ENCODE data around the gene GPR18.

Gene GPR18

DNA sequence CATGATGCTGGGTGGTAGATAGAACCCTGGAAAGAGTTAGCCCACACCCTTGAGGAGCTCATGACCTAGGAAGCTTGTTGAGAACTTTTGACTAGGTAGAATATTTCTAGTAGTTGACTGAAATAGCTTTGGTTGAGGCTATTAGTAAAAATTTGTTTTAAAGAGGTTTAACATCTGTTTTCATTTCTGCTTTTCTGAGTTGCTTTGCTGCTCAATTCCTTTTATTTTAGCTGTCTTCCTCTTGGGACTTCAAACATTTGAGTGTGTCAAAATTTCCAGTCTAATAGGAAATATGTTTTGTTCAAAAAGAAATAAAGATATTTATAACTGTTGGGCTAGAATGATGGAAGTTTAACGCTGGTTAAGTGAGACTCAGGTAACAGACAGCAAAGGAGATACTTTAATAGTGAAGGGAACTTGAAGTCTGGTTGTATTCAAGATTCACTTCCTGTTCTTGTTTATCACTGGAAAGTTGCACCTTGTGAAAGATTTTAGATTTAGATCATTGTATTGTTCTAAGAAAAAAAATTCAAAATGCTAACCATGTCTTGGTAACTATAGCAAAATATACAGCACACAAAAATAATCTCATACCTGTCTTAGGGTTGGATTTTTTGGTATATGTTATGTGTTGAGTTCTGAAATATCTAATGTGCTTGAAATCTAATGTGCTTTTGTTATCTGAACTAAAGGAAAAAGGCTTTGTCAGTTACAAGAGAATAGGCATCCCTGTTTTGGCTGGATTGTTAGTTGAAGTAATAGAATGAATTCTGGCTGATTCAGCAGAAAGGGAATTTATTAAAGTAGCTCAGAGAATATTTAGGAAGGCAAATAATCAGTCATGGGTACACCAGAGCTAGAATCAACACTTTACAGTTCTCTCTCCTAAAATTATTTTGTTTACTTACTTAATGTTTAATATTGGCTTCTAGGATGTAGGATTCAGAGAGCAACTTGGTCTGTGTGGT lies 24.4 kb upstream of the GPR18 start:
- Histone ChIP-seq H3K27ac (no peak overlapping the region), H3K27me3 (replicated peaks) (no peaks in the 10 kb centered on the region), H3K4me3 (ENCODE audit: low read depth, low read length) (no peak overlapping the region), H3K36me3 (replicated peaks) (no peaks in the 10 kb centered on the region)
- in situ Hi-C loops (cut with HindIII; ENCODE audit: low pct_ligation_motif_present, low sequenced_read_pairs), result no loop called here
- TF ChIP-seq, protein P1, sequence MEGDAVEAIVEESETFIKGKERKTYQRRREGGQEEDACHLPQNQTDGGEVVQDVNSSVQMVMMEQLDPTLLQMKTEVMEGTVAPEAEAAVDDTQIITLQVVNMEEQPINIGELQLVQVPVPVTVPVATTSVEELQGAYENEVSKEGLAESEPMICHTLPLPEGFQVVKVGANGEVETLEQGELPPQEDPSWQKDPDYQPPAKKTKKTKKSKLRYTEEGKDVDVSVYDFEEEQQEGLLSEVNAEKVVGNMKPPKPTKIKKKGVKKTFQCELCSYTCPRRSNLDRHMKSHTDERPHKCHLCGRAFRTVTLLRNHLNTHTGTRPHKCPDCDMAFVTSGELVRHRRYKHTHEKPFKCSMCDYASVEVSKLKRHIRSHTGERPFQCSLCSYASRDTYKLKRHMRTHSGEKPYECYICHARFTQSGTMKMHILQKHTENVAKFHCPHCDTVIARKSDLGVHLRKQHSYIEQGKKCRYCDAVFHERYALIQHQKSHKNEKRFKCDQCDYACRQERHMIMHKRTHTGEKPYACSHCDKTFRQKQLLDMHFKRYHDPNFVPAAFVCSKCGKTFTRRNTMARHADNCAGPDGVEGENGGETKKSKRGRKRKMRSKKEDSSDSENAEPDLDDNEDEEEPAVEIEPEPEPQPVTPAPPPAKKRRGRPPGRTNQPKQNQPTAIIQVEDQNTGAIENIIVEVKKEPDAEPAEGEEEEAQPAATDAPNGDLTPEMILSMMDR (IDR thresholded peaks at IDR 0.05; ENCODE audit: low read depth, low read length, missing control alignments), result no peak
- no peak for DNase-seq

DNA sequence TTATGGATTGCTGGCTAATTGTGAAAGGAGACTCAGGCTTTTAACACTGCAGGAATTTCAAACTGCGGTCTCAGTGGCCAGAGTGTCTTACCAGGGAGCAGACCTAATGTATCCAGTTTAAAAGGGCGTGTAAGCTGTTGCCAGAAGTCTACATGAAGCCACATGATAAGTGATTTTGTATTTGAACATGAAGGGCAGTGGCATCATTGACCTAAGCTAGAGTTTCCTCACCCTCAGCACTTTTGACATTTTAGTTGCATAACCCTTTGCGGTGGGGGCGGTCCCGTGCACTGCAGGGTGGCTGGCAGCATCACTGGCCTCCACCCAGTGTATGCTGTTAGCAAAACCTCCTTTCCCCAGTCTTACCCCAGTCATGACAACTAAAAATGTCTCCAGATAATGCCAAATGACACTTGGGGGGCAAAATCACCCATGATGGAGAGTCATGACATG lies 23.7 kb upstream of the GPR18 start:
- no peak overlapping the region for H3K4me3 ChIP-seq (ENCODE audit: low read depth, low read length)

DNA sequence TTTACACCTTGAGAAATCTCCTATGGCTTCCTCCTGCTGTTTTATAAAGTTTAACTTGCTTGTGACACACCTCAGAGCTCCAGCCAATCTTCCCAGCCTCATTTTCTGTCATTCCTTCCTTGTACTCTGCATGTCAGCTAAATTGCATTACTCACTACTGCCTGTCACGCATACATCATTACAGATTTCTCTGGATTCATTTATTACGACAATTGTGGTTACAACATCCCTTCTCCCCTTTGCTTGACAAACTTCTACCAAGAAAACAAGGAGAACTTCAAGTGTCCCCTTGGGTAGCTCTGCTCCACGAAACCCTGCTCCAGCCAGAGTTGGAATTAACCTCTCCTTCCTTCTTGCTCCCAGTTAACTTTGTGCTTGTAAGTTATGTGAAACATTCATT lies 22.0 kb upstream of the GPR18 start:
- peak; percentile 42 for DNase-seq
- Histone ChIP-seq H3K27ac (no peak overlapping the region), H3K36me3 (replicated peaks) (no peaks in the 10 kb centered on the region), H3K27me3 (replicated peaks) (no peaks in the 10 kb centered on the region), H3K4me3 (ENCODE audit: low read depth, low read length) (no peak overlapping the region)
- in situ Hi-C loops (cut with HindIII; ENCODE audit: low pct_ligation_motif_present, low sequenced_read_pairs), result no loop called here
- TF ChIP-seq, protein P1 (IDR thresholded peaks at IDR 0.05; ENCODE audit: low read depth, low read length, missing control alignments), result no peak

More for the DNA sequence above, 23.7 kb upstream of the GPR18 start:
- Histone ChIP-seq H3K36me3 (replicated peaks) (no peaks in the 10 kb centered on the region), H3K27me3 (replicated peaks) (no peaks in the 10 kb centered on the region), H3K27ac (no peak overlapping the region)
- in situ Hi-C loops (cut with HindIII; ENCODE audit: low pct_ligation_motif_present, low sequenced_read_pairs), result no loop called here
- TF ChIP-seq, protein P1 (IDR thresholded peaks at IDR 0.05; ENCODE audit: low read depth, low read length, missing control alignments), result no peak
- no peak for DNase-seq

DNA sequence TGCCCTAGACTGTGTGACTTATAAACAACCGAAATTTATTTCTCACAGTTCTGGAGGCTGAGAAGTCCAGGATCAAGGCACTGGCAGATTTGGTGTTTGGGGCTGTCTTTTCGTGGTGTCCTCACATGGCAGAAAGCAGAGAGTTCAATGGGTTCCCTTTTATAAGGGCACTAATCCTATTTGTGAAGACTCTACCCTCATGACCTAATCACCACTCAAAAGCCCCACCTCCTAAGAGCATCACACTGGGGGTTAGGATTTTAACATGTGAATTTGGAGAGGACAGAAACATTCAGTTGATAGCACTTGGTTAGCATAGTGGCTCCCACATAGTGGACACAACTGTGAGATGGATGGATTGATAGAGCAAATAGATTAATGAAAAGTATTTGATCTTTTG lies 21.5 kb upstream of the GPR18 start:
- Histone ChIP-seq H3K27ac (no peak overlapping the region), H3K4me3 (ENCODE audit: low read depth, low read length) (no peak overlapping the region), H3K36me3 (replicated peaks) (no peaks in the 10 kb centered on the region), H3K27me3 (replicated peaks) (no peaks in the 10 kb centered on the region)
- TF ChIP-seq, protein P1 (IDR thresholded peaks at IDR 0.05; ENCODE audit: low read depth, low read length, missing control alignments), result no peak
- in situ Hi-C loops (cut with HindIII; ENCODE audit: low pct_ligation_motif_present, low sequenced_read_pairs), result no loop called here
- DNase-seq, result no peak

DNA sequence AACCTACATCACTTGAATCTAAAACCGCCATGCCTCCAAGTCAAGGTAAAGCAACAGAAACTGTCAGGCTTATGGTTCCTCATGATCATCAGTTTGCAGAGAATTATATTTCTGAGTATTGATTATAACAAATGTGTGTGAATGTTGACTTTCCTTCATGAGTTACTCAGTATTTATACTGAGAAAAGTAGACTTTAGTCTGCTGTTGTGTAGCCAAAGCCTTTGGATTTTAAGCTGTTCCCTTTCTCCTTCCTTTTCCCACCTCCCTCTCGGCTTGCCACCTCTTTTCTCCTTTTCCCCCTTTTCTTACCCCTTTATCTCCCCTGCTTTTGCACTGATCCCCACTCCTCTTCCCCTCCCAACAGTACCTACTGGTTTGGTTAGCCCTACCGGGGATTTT lies 20.7 kb upstream of the GPR18 start:
- in situ Hi-C loops (cut with HindIII; ENCODE audit: low pct_ligation_motif_present, low sequenced_read_pairs), result no loop called here
- H3K27ac ChIP-seq, result no peak overlapping the region
- no peaks in the 10 kb centered on the region for H3K27me3 ChIP-seq (replicated peaks)
- no peaks in the 10 kb centered on the region for H3K36me3 ChIP-seq (replicated peaks)
- TF ChIP-seq, protein P1 (IDR thresholded peaks at IDR 0.05; ENCODE audit: low read depth, low read length, missing control alignments), result no peak
- H3K4me3 ChIP-seq (ENCODE audit: low read depth, low read length), result no peak overlapping the region
- no peak for DNase-seq

Data from brain microvascular endothelial cell (primary cell).